ENCODE data around the gene CRB1.
"Not testable (repeated sequence)": the region's sequence is repeated elsewhere in the genome, so short reads cannot be mapped to it uniquely, and the experiment has no call there.

Gene CRB1

DNA sequence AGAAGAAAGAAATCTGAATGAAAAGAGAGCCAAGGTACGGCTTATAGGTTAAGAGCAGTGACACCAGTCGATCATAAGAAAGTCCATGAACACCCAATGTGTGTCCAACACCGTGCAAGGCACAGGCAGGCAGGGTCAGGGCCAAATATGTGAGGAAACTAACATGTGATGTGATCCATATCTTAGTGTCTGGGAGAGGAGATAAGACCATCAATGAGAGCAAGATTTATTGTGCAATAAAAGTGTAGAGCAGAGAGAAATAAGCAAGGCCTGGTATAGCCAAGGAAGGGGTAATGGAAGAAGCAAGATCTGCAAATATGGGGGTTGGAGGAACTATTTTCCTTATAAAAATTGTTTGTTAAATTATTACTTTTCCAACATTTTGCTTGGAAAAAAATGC is 198.8 kb downstream of the CRB1 start:
- DNase-seq: no peak

DNA sequence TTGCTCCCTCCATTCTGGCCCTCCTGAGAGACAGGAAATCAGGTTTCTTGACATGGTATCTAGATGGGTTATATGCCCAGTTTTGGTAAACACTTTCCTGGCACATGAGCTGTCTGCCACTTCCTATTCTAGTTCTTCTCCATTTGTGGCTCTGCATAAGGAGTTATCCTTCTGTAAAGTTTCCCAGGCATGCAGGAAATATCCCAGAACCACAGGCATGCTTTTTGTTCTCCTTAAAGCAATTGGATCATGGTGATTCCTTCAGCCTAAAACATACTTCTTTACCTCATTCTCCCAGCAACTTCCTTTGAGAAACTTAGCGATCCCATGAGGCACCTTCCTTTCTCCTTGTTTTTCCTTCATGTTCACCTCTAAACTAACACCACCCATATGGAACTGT is 199.8 kb downstream of the CRB1 start:
- DNase-seq: no peak

DNA sequence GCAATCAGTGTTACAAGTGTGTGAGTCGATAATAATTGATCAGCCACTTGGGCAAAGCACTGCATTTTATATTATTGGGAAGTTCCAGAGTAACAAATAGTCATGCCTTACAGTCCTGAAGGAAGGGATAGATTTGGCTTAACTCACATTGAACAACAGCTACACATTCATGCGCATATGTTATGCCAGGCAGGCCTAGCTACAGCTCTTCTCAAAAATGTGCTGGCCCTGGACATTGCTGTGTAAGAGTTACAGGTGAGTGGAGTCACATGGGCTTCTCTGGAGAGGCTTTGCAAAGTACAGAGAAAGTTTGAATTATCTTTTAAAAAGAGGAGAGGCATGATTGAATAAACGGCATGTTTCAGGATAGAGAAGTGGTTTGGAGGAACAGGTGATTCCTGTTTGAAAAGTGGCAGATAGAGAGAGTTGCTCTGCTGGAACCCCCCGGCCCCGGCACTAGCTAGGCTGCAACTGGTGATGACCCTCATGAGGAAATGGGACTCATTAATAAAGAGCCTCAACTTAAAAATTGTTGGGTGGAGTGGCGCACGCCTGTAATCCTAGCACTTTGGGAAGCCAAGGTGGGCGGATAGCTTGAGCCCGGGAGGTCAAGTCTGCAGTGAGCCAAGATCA is 200.6 kb downstream of the CRB1 start:
- no peak for DNase-seq

DNA sequence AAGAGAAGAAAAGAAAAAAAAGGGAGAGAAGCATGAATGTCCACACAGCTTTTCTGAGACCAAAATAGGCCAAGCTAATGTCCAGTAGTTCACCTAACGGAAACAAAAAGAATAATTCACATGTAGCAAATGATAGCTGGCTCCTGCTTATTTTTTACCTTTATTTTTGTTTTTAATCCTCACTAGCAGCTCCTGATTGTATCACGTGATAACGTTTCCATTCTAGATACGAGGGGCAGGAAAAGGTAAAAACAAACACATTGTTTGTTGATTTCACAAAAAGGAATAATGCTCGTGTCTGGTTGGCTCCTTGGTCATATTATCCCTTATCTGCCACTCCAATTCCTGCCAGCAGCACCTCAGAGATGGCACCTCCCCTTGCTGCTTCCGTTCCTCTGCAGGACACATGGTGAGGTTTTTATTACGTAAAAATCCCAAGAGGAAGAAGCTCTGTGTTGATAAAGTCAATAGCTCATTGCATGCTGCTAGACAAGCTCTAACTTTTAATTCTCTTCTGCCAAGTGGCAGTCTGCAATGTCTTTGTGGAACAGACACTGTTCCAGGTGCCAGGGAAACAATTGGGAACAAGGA is 201.7 kb downstream of the CRB1 start:
- DNase-seq: no peak

DNA sequence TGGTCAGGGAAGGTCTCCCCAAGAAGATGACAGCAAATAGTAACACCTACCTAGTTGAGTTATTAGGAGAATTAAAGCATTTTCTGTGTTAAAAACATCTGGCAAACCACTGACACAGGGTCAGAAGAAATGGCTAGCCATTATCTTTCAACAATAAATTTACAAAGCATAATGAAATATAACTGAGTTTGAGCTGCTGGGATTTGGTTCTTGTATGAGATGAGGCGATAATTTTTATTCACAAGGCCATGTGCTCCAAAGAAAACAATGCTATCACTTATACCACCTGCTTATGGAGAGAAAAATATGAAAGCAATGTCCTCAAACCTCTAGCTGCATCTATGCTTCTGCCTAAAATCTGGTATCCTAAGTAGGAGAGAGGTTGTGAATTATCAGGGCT is 202.3 kb downstream of the CRB1 start:
- no peak for DNase-seq

DNA sequence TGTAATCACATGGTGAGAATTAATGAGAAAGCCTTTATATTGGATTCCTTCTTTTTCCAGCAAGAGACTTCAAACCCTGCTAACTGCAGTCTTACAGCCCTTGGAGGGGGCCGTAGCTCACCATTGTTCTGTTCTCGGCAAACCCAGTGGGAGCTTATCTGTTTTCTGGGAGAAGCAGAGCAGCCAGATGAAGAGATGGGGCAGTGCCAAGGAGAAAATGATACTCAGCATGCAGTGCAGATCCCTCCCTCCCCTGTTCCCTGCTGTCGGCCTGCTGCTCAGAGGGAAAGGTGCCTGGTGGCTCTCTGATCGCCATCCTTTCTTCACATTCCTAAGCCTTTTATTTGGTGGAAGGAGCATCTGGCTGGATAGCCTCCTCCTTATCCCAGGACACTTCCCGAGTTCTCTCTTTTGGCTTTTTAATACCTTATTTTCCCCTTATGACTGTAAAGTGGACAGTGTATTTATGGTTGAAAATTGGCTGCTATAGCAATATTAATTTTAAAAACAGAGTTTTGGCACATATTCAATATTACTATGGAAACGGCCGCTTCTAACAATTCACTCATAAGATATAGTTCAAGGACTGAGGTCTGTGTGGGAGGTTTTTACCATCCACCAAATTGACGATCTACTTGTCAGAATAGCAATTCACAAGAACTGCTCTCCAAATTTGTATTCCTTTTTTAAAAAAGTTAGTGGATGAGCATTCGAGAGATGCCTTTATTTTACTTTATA is 203.4 kb downstream of the CRB1 start:
- no peak for DNase-seq

DNA sequence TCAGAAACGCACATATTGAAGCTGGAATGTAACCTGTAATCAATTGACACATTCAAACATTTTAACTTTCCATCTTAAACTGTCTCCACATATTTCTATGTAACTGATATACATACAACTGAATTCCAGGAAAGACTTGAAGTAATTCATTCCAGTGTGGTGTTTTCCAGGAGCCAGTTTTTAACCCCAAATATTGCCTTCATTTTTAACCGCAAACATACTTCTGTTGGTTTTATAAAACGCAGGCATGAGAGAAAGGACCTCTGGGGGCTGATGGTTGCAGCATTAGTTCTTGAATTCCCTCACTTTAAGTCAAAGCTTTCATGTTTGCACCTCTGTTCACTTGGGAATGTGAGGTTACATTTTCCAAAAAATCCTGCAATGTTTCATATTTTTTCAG is 204.1 kb downstream of the CRB1 start:
- DNase-seq: no peak

DNA sequence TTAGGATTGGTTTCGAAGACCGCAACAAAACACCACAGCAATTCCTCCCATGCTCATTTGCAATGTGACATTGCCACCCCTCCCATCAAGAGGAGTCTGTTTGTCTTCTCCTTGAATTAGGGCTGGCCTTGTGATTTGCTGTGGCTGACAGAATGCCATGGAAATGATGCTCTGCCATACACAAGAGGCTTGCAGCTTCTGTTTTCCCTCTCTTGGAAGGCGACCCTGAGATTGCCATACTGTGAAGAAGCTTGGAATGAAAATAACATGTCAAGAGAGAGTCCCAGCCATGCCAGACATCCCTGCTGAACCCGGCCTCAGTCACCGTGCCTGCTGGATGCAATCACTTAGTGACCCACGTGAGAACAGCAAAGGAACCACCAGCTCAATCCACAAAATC is 212.4 kb downstream of the CRB1 start:
- no peak for DNase-seq

DNA sequence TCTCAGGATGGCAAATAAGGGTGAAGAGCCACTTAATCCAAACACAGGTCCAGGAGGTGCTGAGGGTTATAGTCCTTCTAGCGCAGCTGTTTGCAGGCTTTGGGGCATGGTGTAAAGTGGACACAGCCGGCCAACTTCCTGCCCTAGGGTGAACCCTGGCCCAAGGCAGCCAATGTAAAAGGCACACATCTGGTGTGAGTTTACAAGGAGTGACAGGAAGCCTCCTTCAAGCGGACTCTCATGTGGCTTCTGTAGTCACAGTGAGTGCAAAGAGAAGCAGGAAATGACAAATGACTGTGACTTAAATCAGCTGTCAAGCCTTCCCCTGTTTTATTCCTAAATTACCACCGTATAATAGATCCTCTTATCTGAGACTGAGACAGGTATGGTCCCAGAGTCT is 213.0 kb downstream of the CRB1 start:
- peak; percentile 28 for DNase-seq

DNA sequence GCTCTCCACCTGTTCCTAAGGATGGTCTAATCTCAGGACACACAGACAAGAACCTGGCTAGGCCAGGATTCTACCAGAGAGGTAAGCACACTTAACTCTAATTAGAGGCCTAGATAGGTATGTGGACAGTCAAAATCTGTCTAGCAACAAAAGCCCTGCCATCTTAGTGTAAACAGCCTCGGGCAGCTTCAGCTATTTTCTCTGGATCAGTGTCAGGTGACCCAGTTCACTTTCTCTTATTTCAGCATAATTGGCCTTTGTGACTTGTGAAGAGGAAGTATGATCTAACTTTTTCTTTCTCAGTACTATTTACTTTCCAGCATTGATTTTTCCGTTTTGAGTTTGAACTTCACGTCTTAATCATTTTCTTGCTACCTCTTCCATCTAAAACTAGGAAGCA is 217.7 kb downstream of the CRB1 start:
- no peak for DNase-seq

DNA sequence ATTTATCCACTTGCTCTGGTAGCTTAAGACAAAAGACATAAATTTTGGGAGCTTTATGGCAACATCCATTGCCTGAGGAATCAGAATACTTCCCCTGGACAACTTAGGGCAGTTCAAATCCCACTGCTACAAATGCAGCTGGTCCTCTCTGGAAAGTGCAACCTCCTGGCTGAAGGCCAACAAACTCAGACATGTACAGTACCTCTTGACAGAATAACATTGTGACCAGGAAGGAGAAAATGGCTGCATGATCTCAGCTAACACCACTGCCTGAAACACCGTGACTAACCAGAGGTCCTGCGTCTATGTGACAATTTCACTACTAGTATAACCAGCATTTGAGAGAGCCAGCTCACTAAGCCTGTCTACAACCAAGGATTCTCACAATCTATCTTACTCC is 218.9 kb downstream of the CRB1 start:
- no peak for DNase-seq

DNA sequence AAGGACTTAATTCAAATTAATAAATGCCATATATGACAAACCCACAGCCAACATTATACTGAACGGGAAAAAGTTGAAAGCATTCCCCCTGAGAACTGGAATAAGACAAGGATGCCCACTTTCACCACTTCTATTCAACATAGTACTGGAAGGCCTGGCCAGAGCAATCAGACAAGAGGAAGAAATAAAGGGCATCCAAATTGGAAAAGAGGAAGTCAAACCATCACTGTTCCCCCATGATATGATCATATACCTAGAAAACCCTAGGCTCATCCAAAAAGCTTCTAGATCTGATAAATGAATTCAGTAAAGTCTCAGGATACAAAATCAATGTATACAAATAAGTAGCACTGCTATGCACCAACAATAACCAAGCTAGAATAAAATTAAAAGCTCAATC is 223.5 kb downstream of the CRB1 start:
- not testable (repeated sequence) for DNase-seq

DNA sequence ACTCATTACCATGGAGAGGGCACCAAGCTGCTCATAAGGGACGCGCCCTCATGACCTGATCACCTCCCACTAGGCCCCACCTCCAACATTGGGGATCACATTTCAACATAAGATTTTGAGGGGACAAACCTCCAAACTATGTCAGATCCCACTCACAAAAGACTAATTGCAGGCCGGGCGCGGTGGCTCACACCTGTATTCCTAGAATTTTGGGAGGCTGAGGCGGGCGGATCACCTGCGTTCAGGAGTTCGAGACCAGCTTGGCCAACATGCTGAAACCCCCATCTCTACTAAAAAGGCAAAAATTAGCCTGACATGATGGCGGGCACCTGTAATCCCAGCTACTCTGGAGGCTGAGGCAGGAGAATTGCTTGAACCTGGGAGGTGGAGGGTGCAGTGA is 228.7 kb downstream of the CRB1 start:
- no peak for DNase-seq

DNA sequence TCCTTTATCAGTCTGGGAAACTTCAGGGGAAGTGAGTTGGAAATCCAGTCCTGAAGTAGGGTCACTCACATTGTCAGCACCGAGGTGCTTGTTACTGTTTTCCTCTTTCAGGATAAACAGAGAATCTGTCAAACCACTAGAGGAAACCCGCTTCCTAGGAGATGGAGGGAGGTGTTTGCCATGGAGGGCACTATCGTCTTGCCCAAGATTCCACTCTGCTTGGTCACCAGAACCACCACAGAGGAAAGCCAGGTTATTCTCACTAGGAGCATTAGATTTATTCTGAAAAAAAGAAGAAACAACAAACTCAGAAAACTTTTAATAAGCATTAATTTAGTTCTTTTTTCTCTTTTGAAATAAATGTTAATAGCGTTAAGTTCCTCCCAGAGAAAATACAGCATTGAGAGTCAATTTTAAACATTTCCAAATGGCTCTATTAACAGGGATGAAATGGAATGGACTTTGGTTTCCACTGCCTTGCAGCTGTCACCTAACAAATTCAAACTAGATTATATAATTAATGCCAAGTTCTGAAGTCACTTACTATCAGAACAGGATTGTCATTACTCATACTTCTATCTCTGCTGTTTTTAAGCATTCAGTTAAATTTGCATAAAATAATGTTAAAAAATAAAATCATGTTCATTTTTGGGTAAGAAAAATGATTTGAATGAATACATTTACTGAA is 242.8 kb downstream of the CRB1 start:
- no peak for DNase-seq

DNA sequence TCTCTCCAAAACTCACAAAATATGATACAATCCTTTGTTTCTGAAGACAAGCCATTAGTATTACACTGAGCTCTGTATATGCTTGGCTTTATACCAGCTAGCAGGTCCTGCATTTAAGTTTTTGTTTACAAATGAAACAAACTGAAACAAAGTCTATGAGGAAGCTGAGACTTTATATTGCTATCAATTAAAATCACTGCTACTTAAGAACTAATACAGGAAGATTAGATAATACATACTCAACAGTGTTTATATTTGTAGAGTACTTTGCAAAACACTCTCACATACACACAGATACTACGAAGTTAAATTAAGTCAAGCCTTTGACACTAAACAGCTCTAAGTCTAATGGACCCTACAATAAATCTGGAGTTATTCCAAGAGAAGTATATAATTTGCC is 247.4 kb downstream of the CRB1 start:
- DNase-seq: no peak

DNA sequence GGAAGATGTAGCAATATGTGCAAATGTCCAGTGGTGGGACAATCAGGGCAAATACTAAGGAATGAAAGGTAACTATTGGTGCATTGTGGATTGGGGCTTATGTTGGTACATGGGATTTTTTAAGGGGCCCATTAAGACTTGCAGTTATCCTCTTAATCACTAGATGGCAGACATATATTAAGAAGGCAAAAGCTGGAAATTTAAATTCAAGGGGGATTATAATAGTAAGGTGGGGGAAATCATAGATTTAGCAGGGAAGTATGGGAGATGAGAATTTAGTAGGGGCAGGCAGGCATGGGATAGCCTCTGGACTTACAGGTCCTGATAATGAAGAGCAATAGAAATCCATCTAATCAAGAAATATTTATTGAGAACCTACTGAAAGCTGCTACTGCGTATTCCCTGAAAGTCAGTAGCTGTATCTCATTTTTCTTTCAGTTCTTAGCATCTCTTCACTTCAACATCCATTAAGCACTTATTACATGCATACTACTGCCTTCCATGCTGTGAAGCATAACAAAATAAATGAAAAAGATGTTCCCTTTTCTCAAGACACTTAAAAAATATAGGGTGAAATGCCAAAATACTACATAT is 251.8 kb downstream of the CRB1 start:
- DNase-seq: peak; percentile 12

DNA sequence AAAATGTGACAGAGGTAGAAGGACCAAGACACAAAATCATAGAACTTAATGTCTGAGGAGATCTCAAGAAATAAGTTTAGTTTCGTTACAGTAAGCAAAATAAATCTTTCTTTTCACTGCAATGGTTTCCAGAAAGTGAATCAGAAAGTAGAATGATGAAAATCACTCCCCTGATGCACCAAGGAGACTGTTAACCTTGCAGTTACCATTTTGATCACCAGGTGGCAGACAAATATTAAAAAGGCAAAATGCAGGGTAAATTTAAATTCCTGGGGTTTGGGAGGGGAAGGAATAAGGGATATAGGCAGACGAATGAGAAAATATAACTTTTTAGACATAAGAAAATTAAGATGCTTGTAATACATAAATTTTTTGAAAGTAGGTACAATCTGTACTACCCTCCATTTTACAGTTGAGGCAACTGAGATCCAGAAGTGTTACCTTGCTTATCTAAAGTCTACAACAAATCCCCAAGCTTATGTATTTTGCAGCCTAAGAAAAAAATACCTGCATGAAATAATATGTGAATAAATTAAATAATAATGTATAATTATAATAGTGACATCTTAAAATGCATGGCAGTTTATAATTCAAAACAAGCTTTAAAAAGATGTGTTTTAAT is 253.2 kb downstream of the CRB1 start:
- DNase-seq: peak; percentile 52

DNA sequence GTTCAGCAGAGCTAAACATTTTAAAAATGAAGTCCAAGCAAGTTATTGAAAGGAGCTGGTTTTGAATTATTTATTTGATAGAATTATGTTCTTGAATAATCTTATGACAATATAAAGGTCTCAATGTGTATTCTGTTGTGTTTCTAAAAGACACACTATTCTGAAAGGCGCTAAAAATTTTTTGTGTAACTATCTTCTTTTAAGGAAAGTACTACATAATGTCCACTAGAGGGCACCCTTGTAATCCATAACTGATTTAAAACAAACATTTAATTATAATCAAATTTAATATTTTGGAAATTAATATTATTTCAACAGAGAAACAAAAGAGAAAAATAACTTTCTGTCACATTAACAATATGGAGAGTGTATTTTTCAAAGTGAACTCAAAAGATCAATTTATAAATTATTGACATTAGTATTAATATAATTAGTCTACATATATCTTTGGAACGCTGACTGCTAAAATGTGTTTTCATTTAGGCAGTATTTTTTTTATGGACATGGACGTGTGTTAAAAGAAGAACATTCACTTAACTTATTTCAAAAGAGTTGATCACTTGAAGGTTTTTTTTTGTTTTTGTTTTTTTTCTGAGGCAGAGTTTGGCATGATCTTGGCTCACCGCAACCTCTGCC is 258.8 kb downstream of the CRB1 start:
- DNase-seq: peak; percentile 48

All from CD4-positive, alpha-beta T cell treated with Interleukin-17A for 1 hour (primary cell).